Type B pancreatic cell (in vitro differentiated cells): ENCODE data around the gene MAP4K3. TPM values are rescaled to one million over a fixed set of nuclear protein-coding genes. Genes with fewer than 3 reads are reported as not detected.
"Not testable (repeated sequence)": the region's sequence is repeated elsewhere in the genome, so short reads cannot be mapped to it uniquely, and the experiment has no call there.

ENCODE experiments used
- DNase-seq: peaks from one replicate; pipeline ENCODE4 v3.0.0; 2021; ENCODE audit warnings: mixed read lengths; ENCODE audit not compliant: unreplicated experiment; ENCODE audit errors: extremely low spot score
- H3K27ac Mint-ChIP-seq: 2 replicates; pipeline ENCODE4 v1.8.0; 2021; ENCODE audit warnings: mild to moderate bottlenecking, mixed read lengths
- H3K27me3 Mint-ChIP-seq: 2 replicates; pipeline ENCODE4 v1.8.0; 2021; ENCODE audit warnings: mixed read lengths
- H3K36me3 Mint-ChIP-seq: 2 replicates; pipeline ENCODE4 v1.8.0; 2021; ENCODE audit warnings: mixed read lengths
- H3K4me1 Mint-ChIP-seq: one replicate; pipeline ENCODE4 v1.8.0; 2021; ENCODE audit warnings: mixed read lengths; ENCODE audit not compliant: unreplicated experiment
- H3K4me3 Mint-ChIP-seq: 2 replicates; pipeline ENCODE4 v1.8.0; 2021; ENCODE audit warnings: mild to moderate bottlenecking, mixed read lengths
- H3K9me3 Mint-ChIP-seq: 2 replicates; pipeline ENCODE4 v1.8.0; 2021; ENCODE audit warnings: mixed read lengths
- total RNA-seq: library from RNA; stranded (reverse); gene quantifications from 2 replicates; pipeline ENCODE4 v1.2.1, GENCODE V29; 2021; ENCODE audit warnings: low replicate concordance
- TF ChIP-seq, protein P1 (sequence below): fragments of 200-600 bp; sonication (generic); conservative IDR thresholded peaks from 2 replicates; pipeline ENCODE4 v1.5.0; 2021; ENCODE audit warnings: antibody characterized with exemption, mild to moderate bottlenecking

MAP4K3 gene
- total RNA-seq, 1 donor from 2014 or later = 49.0 TPM

DNA sequence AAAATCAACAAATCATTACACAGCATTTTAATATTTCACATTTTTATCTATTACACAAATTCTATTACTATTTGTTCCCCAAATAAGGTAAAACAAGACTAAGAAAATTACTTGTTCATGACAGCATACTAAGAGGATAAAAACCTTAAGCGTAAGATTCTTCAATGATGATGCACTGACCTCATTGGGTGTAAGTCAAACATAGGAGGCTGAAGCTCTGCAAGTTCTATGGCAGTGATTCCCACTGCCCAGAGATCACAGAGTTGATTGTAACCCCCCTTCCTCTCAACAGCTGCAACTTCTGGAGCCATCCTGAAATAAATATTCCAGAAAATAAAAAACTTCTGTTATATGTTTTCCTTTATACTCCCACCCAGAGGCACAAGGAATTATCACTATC is 111.1 kb downstream of the MAP4K3 start:
- H3K27ac Mint-ChIP-seq = no peak overlapping the region
- H3K9me3 Mint-ChIP-seq = no peaks in the 10 kb centered on the region
- no peak for DNase-seq

DNA sequence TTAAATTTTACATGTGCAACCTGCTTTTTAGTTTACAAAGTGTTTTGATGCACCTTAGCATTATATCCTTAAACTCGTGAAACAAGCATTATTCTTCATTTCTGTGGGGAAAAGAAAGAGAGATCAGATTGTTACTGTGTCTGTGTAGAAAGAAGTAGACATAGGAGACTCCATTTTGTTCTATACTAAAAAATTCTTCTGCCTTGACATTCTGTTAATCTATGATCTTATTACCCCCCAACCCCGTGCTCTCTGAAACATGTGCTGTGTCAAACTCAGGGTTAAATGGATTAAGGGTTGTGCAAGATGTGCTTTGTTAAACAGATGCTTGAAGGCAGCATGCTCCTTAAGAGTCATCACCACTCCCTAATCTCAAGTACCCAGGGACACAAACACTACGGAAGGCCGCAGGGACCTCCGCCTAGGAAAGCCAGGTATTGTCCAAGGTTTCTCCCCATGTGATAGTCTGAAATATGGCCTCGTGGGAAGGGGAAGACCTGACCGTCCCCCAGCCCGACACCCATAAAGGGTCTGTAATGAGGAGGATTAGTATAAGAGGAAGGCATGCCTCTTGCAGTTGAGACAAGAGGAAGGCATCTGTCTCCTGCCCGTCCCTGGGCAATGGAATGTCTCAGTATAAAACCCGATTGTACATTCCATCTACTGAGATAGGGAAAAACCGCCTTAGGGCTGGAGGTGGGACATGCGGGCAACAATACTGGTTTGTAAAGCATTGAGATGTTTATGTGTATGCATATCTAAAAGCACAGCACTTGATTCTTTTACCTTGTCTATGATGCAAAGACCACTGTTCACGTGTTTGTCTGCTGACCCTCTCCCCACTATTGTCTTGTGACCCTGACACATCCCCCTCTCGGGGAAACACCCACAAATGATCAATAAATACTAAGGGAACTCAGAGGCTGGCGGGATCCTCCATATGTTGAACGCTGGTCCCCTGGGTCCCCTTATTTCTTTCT is 115.7 kb downstream of the MAP4K3 start:
- H3K36me3 Mint-ChIP-seq = not testable (repeated sequence)

More for the DNA sequence above, 111.1 kb downstream of the MAP4K3 start:
- TF ChIP-seq, protein P1, sequence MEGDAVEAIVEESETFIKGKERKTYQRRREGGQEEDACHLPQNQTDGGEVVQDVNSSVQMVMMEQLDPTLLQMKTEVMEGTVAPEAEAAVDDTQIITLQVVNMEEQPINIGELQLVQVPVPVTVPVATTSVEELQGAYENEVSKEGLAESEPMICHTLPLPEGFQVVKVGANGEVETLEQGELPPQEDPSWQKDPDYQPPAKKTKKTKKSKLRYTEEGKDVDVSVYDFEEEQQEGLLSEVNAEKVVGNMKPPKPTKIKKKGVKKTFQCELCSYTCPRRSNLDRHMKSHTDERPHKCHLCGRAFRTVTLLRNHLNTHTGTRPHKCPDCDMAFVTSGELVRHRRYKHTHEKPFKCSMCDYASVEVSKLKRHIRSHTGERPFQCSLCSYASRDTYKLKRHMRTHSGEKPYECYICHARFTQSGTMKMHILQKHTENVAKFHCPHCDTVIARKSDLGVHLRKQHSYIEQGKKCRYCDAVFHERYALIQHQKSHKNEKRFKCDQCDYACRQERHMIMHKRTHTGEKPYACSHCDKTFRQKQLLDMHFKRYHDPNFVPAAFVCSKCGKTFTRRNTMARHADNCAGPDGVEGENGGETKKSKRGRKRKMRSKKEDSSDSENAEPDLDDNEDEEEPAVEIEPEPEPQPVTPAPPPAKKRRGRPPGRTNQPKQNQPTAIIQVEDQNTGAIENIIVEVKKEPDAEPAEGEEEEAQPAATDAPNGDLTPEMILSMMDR = no peak
- no peaks in the 10 kb centered on the region for H3K27me3 Mint-ChIP-seq
- no peak overlapping the region for H3K4me3 Mint-ChIP-seq
- H3K36me3 Mint-ChIP-seq = peaks cover 21% of the 10 kb centered on the region
- no peaks in the 10 kb centered on the region for H3K4me1 Mint-ChIP-seq

DNA sequence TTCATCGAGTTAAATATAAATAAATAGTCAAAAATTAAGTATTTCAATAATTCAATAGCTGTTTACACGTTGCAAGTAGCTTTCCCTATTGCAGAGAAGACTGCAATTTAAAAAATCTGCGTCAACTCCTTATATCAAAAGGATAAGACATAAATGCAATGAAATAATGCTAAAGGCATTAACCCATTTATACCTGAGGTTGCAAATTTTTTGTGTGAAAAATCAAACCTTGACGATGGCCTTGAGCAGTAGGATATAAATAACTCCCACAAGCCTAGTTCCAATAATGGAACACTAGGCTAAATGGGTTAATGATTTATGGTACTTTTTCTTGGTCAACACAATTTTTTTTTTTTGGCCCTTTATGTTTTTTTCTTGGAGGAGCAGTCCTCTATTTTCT is 116.9 kb downstream of the MAP4K3 start:
- Mint-ChIP-seq H3K4me3 (no peak overlapping the region), H3K9me3 (no peaks in the 10 kb centered on the region), H3K27ac (no peak overlapping the region), H3K4me1 (no peaks in the 10 kb centered on the region), H3K27me3 (no peaks in the 10 kb centered on the region), H3K36me3 (peaks cover 3% of the 10 kb centered on the region)
- TF ChIP-seq, protein P1 = no peak
- no peak for DNase-seq

More for the DNA sequence above, 115.7 kb downstream of the MAP4K3 start:
- H3K4me1 Mint-ChIP-seq, DNase-seq, H3K4me3 Mint-ChIP-seq, H3K27ac Mint-ChIP-seq, H3K9me3 Mint-ChIP-seq, H3K27me3 Mint-ChIP-seq: not testable (repeated sequence)

DNA sequence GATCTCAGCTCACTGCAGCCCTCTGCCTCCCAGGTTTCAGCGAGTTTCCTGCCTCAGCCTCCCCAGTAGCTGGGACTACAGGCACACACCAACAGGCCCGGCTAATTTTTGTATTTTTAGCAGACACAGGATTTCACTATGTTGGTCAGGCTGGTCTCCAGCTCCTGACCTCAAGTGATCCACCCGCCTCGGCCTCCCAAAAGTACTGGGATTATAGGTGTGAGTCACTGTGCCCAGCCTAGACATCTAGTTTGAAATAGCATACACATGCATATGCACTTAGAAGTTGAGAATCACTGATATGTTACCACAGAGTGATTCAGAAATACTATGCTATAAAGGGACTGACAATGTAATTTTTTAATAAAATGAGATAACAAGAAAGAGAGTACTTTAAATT is 123.5 kb downstream of the MAP4K3 start:
- no peak overlapping the region for H3K27ac Mint-ChIP-seq
- H3K4me1 Mint-ChIP-seq = no peaks in the 10 kb centered on the region
- H3K9me3 Mint-ChIP-seq = no peaks in the 10 kb centered on the region
- H3K36me3 Mint-ChIP-seq = peaks cover 19% of the 10 kb centered on the region
- no peak for DNase-seq
- TF ChIP-seq, protein P1 = no peak
- H3K4me3 Mint-ChIP-seq = no peak overlapping the region
- H3K27me3 Mint-ChIP-seq = no peaks in the 10 kb centered on the region

DNA sequence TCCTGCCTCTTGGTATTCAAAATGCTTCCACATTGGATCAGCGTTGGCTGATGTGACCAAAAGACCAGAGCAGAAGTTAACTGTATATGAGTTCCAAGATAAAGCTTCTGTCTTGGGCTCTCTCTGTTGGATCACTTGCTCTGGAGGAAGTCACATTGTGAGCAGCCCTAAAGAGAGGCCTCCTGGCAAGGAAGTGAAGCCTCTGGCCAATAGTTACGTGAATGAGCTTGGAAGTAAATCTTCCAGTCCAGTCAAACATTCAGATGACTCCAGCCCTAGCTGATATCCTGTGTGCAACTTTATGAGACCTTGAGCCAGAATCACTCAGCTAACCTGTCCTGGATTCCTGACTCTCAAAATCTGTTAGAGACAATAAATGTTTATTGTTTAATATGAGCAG is 125.6 kb downstream of the MAP4K3 start:
- H3K36me3 Mint-ChIP-seq = peaks cover 25% of the 10 kb centered on the region
- no peaks in the 10 kb centered on the region for H3K4me1 Mint-ChIP-seq
- no peak for DNase-seq
- no peak overlapping the region for H3K4me3 Mint-ChIP-seq
- TF ChIP-seq, protein P1 = no peak
- H3K27ac Mint-ChIP-seq = no peak overlapping the region
- H3K27me3 Mint-ChIP-seq = no peaks in the 10 kb centered on the region
- no peaks in the 10 kb centered on the region for H3K9me3 Mint-ChIP-seq

DNA sequence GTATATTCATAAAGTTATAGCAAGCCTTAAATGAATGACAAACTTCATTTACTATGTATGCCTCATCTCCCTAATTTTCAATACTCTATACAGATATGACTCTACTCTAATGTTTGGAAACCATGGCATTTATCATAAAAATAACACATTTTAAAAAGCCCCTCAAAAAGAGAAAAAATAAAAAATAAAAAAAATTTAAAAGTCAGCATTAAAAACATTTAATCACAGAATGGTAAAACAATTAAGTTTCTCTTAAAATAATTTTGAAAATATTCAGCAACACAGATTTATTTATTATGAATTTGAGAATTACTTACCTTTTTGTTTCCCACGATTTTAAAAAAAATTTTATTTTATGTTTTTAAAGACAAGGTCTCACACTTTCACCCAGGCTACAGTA is 128.3 kb downstream of the MAP4K3 start:
- H3K27me3 Mint-ChIP-seq = no peaks in the 10 kb centered on the region

More for the DNA sequence above, 128.3 kb downstream of the MAP4K3 start:
- H3K9me3 Mint-ChIP-seq = no peaks in the 10 kb centered on the region
- no peak overlapping the region for H3K4me3 Mint-ChIP-seq
- H3K27ac Mint-ChIP-seq = no peak overlapping the region
- H3K4me1 Mint-ChIP-seq = no peaks in the 10 kb centered on the region
- peaks cover 29% of the 10 kb centered on the region for H3K36me3 Mint-ChIP-seq
- no peak for DNase-seq
- TF ChIP-seq, protein P1 = no peak
